ENCODE results near the gene SCML1. TPM values are rescaled to one million over a fixed set of nuclear protein-coding genes. Genes with fewer than 3 reads are reported as not detected.

SCML1 gene
- total RNA-seq, 1 experiment from 2014 or later: 7.0 TPM

- peaks cover 5% of the 10 kb centered on the region for H3K4me1 ChIP-seq (ENCODE audit: control insufficient read depth, insufficient read depth, low read length)
- no peak for TF ChIP-seq REST (IDR thresholded peaks at IDR 0.05; ENCODE audit: insufficient read depth in 1 of 2, low read depth in 2 of 2, low read length in 1 of 2)
- TF ChIP-seq CTCF (IDR thresholded peaks at IDR 0.05): no peak
- no peak for TF ChIP-seq POLR2AphosphoS5 (IDR thresholded peaks at IDR 0.05; ENCODE audit: low read depth, low read length)
- no peak for TF ChIP-seq TCF7L2 (IDR thresholded peaks at IDR 0.05; ENCODE audit: low read depth, low read length)
- no peak for TF ChIP-seq SIN3A (IDR thresholded peaks at IDR 0.05; ENCODE audit: borderline replicate concordance, insufficient read depth, low read depth, low read length)
- POLR2A ChIA-PET: no interaction called here
- no peak overlapping the region for H3K27ac ChIP-seq (ENCODE audit: low read length)
- no peak for ATAC-seq
- peak overlapping the region in 1 of 2 experiments; percentile 16; a peak in 1 of 4 replicates for H3K4me3 ChIP-seq (ENCODE audit: low read depth in 2 of 2, low read length in 2 of 2)
- in situ Hi-C loops (cut with HindIII; ENCODE audit: low pct_unique_long_range_greater_than_20kb, low sequenced_read_pairs) (no loop called here), intact Hi-C loops (cut with micrococcal nuclease; ENCODE audit: unreplicated experiment) (no loop called here)
- no peak for DNase-seq (ENCODE audit: low read depth, low spot score)
- no TSS peak for BruUV-seq (replicated peaks)
- no peaks in the 10 kb centered on the region for H3K36me3 ChIP-seq (ENCODE audit: control insufficient read depth, insufficient read depth, low read length)
- CTCF ChIA-PET: no interaction called here
- no peaks in the 10 kb centered on the region for H3K27me3 ChIP-seq (ENCODE audit: control insufficient read depth, insufficient read depth, low read length)
- H3K9me3 ChIP-seq (ENCODE audit: control insufficient read depth, insufficient read depth, low read depth, low read length): no peaks in the 10 kb centered on the region
Measured at GRCh38 chrX:17740137-17741122, 3.1 kb downstream of the SCML1 start.

- Histone ChIP-seq H3K9me3 (ENCODE audit: control insufficient read depth, insufficient read depth, low read depth, low read length) (no peaks in the 10 kb centered on the region), H3K27ac (ENCODE audit: low read length) (no peak overlapping the region), H3K36me3 (ENCODE audit: control insufficient read depth, insufficient read depth, low read length) (no peaks in the 10 kb centered on the region), H3K4me1 (ENCODE audit: control insufficient read depth, insufficient read depth, low read length) (peaks cover 5% of the 10 kb centered on the region), H3K4me3 (ENCODE audit: low read depth in 2 of 2, low read length in 2 of 2) (peak overlapping the region in 1 of 2 experiments; percentile 16; a peak in 1 of 4 replicates), H3K27me3 (ENCODE audit: control insufficient read depth, insufficient read depth, low read length) (no peaks in the 10 kb centered on the region)
- TF ChIP-seq CTCF (IDR thresholded peaks at IDR 0.05) (no peak), SIN3A (IDR thresholded peaks at IDR 0.05; ENCODE audit: borderline replicate concordance, insufficient read depth, low read depth, low read length) (no peak), TCF7L2 (IDR thresholded peaks at IDR 0.05; ENCODE audit: low read depth, low read length) (no peak), POLR2AphosphoS5 (IDR thresholded peaks at IDR 0.05; ENCODE audit: low read depth, low read length) (no peak), REST (IDR thresholded peaks at IDR 0.05; ENCODE audit: insufficient read depth in 1 of 2, low read depth in 2 of 2, low read length in 1 of 2) (no peak)
- intact Hi-C loops (cut with micrococcal nuclease; ENCODE audit: unreplicated experiment) (no loop called here), in situ Hi-C loops (cut with HindIII; ENCODE audit: low pct_unique_long_range_greater_than_20kb, low sequenced_read_pairs) (no loop called here)
- CTCF ChIA-PET: no interaction called here
- BruUV-seq (replicated peaks): no TSS peak
- no peak for DNase-seq (ENCODE audit: low read depth, low spot score)
- POLR2A ChIA-PET: no interaction called here
- no peak for ATAC-seq
Measured at GRCh38 chrX:17741123-17741511, 3.8 kb downstream of the SCML1 start.

Data from Panc1 (cell line).